HEK293T (cell line): ENCODE results near the gene VAV1.

Experiments
- CTCF ChIA-PET: fragments of 350-600 bp; formaldehyde crosslinking; extraction: SDS; loops from one replicate; lab custom pipeline; 2021; ENCODE audit warnings: antibody characterized with exemption, inconsistent platforms; lab: Yijun Ruan, JAX
- POLR2A ChIA-PET: fragments of 350-600 bp; formaldehyde crosslinking; extraction: SDS; loops from one replicate; lab custom pipeline; 2020; ENCODE audit warnings: antibody characterized with exemption, inconsistent platforms; lab: Yijun Ruan, JAX
- DNase-seq: peaks from one replicate; pipeline ENCODE4 v3.0.0; 2012; ENCODE audit warnings: mixed read lengths; ENCODE audit errors: extremely low spot score
- ARNT ChIP-seq: fragments of 450-650 bp; IDR thresholded peaks from 2 replicates; pipeline ENCODE4 v1.6.1; 2017; ENCODE audit warnings: mild to moderate bottlenecking
- BHLHE40 ChIP-seq: fragments of 450-650 bp; IDR thresholded peaks from 2 replicates; pipeline ENCODE4 v1.6.1; 2016; ENCODE audit warnings: mild to moderate bottlenecking, moderate library complexity, borderline replicate concordance
- CTBP1 ChIP-seq: fragments of 450-650 bp; IDR thresholded peaks from 2 replicates; pipeline ENCODE4 v1.6.1; 2016; ENCODE audit warnings: borderline replicate concordance
- ELF4 ChIP-seq: fragments of 450-650 bp; IDR thresholded peaks from 2 replicates; pipeline ENCODE4 v1.6.1; 2017; ENCODE audit warnings: antibody characterized with exemption
- FOXA1 ChIP-seq: fragments of 450-650 bp; IDR thresholded peaks from 2 replicates; pipeline ENCODE4 v1.6.1; 2016; ENCODE audit warnings: mild to moderate bottlenecking
- FOXK2 ChIP-seq: fragments of 450-650 bp; IDR thresholded peaks from 2 replicates; pipeline ENCODE4 v1.6.1; 2016; ENCODE audit warnings: mild to moderate bottlenecking
- FOXM1 ChIP-seq: fragments of 450-650 bp; IDR thresholded peaks from 2 replicates; pipeline ENCODE4 v1.6.1; 2017; ENCODE audit warnings: mild to moderate bottlenecking, borderline replicate concordance
- HDGF ChIP-seq: fragments of 450-650 bp; IDR thresholded peaks from 2 replicates; pipeline ENCODE4 v1.6.1; 2017; ENCODE audit warnings: antibody characterized with exemption, borderline replicate concordance
- L3MBTL2 ChIP-seq: fragments of 450-650 bp; conservative IDR thresholded peaks from 2 replicates; pipeline ENCODE4 v1.6.1; 2016; ENCODE audit warnings: mild to moderate bottlenecking
- LEF1 ChIP-seq: fragments of 450-650 bp; IDR thresholded peaks from 2 replicates; pipeline ENCODE4 v1.6.1; 2017; ENCODE audit warnings: mild to moderate bottlenecking, borderline replicate concordance
- NFRKB ChIP-seq: fragments of 450-650 bp; IDR thresholded peaks from 2 replicates; pipeline ENCODE4 v1.6.1; 2016; ENCODE audit warnings: mild to moderate bottlenecking, moderate library complexity
- SP1 ChIP-seq: fragments of 450-650 bp; IDR thresholded peaks from 2 replicates; pipeline ENCODE4 v1.6.1; 2017
- SUZ12 ChIP-seq: fragments of 450-650 bp; IDR thresholded peaks from 2 replicates; pipeline ENCODE4 v1.6.1; 2016; ENCODE audit warnings: mild to moderate bottlenecking
- TARDBP ChIP-seq: fragments of 450-650 bp; IDR thresholded peaks from 2 replicates; pipeline ENCODE4 v1.6.1; 2016
- ZNF384 ChIP-seq: fragments of 450-650 bp; IDR thresholded peaks from 2 replicates; pipeline ENCODE4 v1.6.1; 2016
- TF ChIP-seq, protein P1 (sequence below): fragments of 450-650 bp; IDR thresholded peaks from 2 replicates; pipeline ENCODE4 v1.6.1; 2016

VAV1 gene

DNA sequence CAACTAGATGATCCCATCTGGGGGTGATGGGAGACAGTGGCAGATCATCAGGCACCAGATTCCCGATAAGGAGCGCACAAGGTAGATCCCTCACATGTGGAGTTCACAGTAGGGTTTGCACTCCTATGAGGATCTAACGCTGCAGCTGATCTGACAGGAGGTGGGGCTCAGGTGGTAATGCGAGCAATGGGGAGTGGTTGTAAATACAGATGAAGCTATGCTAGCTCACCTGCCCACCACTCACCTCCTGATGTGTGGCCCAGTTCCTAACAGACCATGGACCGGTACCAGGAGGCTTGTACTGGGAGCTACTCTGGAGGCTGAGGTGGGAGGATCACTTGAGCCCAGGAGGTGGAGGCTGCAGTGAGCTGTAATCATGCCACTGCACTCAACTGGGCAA lies 34.8 kb downstream of the VAV1 start:
- ChIA-PET POLR2A (no interaction called here), CTCF (no interaction called here)
- DNase-seq = no peak
- no peak for TF ChIP-seq SUZ12
- no peak for TF ChIP-seq ELF4
- TF ChIP-seq, protein P1, sequence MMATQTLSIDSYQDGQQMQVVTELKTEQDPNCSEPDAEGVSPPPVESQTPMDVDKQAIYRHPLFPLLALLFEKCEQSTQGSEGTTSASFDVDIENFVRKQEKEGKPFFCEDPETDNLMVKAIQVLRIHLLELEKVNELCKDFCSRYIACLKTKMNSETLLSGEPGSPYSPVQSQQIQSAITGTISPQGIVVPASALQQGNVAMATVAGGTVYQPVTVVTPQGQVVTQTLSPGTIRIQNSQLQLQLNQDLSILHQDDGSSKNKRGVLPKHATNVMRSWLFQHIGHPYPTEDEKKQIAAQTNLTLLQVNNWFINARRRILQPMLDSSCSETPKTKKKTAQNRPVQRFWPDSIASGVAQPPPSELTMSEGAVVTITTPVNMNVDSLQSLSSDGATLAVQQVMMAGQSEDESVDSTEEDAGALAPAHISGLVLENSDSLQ = no peak

GRCh38 chr19:6808494-6808893 lies 36.0 kb downstream of the VAV1 start:
- CTCF ChIA-PET = no interaction called here

GRCh38 chr19:6809262-6809661 lies 36.8 kb downstream of the VAV1 start:
- DNase-seq = no peak
- POLR2A ChIA-PET = no interaction called here
- no peak for TF ChIP-seq CTBP1
- TF ChIP-seq, protein P1 = no peak
- TF ChIP-seq BHLHE40 = no peak
- TF ChIP-seq ARNT = no peak
- no peak for TF ChIP-seq NFRKB
- no peak for TF ChIP-seq FOXM1
- TF ChIP-seq FOXK2 = no peak
- TF ChIP-seq L3MBTL2 = no peak
- no peak for TF ChIP-seq SUZ12
- TF ChIP-seq SP1 = no peak
- TF ChIP-seq FOXA1 = no peak
- TF ChIP-seq ELF4 = no peak
- TF ChIP-seq ZNF384 = no peak
- TF ChIP-seq HDGF = no peak
- CTCF ChIA-PET = no interaction called here

More at GRCh38 chr19:6808494-6808893, 36.0 kb downstream of the VAV1 start:
- no peak for TF ChIP-seq ELF4
- no peak for TF ChIP-seq TARDBP
- TF ChIP-seq ZNF384 = no peak
- TF ChIP-seq SP1 = no peak
- no peak for TF ChIP-seq FOXM1
- no peak for TF ChIP-seq BHLHE40
- no peak for TF ChIP-seq SUZ12
- no peak for TF ChIP-seq FOXA1
- TF ChIP-seq NFRKB = no peak
- TF ChIP-seq CTBP1 = no peak
- no peak for DNase-seq
- POLR2A ChIA-PET = no interaction called here

DNA sequence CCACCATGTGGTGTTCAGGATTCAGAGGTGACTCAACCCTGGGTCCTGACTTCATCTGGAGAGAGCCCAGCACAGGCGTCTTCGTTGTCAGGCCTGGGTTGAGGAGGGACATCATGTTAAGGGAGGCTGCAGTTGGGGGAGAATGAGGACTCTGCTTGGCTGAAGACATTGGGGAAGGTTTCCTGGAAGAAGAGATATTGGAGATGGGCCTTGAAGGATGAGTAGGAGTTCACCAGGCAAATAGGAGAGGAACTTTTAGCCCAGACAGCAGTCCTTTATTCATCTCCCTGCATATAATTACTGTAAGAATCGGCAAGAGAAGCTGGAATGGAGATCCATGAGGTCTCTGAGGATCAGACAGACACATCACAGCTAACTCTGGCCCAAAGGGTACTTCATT lies 38.9 kb downstream of the VAV1 start:
- ChIA-PET POLR2A (no interaction called here), CTCF (no interaction called here)
- TF ChIP-seq FOXM1 = no peak
- no peak for TF ChIP-seq ARNT
- no peak for TF ChIP-seq ZNF384
- TF ChIP-seq BHLHE40 = no peak
- TF ChIP-seq TARDBP = no peak
- DNase-seq = no peak

- CTCF ChIA-PET = no interaction called here
- peak; percentile 37; the same call in 1 of the 2 replicates for TF ChIP-seq L3MBTL2
- TF ChIP-seq NFRKB = no peak
- POLR2A ChIA-PET = no interaction called here
- peak; percentile 61 for DNase-seq
Measured at GRCh38 chr19:6811906-6812305, 39.4 kb downstream of the VAV1 start.

DNA sequence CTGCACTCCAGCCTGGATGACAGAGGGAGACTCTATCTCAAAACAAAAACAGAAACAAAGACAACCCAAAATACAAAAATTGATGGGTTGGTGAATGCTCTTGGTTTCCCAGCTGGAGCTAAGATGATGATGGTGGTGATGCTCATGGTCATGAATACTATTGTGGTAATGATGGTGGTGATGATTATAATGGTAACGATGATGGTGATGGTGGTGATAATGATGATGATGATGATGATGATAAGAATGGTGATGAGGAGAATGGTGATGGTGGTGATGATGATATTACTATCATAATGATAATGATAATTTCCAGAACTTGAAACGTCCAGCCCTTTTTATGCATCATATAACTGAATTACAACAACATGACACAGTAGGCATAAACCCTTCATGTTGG lies 40.1 kb downstream of the VAV1 start:
- TF ChIP-seq FOXK2 = no peak
- no peak for TF ChIP-seq TARDBP
- no peak for TF ChIP-seq SP1
- TF ChIP-seq HDGF = no peak
- TF ChIP-seq NFRKB = no peak
- no peak for TF ChIP-seq BHLHE40
- TF ChIP-seq FOXA1 = no peak
- TF ChIP-seq, protein P1 = no peak
- TF ChIP-seq FOXM1 = no peak
- TF ChIP-seq ZNF384 = no peak
- no peak for TF ChIP-seq SUZ12
- TF ChIP-seq CTBP1 = no peak
- TF ChIP-seq L3MBTL2 = no peak
- TF ChIP-seq ARNT = no peak
- TF ChIP-seq LEF1 = no peak
- no peak for DNase-seq
- POLR2A ChIA-PET = interaction anchor here (0.6 kb wide), 1 partner anchor 12 kb away, joined by 5 read pairs; no protein-coding TSS in a partner anchor
- CTCF ChIA-PET = no interaction called here

DNA sequence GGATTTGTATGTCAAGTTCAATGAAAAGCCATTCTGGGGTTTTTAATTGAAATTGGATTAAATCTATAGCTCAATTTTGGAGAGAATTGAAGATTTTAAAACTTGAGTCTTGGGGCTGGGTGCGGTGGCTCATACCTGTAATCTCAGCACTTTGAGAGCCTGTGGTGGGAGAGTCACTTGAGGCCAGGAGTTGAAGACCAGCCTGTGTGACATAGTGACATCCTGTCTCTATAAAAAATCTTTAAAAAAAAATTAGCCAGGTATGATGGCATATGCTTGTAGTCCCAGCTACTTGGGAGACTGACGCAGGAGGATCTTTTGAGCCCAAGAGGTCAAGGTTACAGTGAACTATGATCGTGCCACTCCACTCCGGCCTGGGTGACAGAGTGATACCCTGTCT lies 41.2 kb downstream of the VAV1 start:
- TF ChIP-seq LEF1 = no peak
- no peak for TF ChIP-seq ARNT
- TF ChIP-seq TARDBP = no peak
- TF ChIP-seq BHLHE40 = no peak
- TF ChIP-seq SUZ12 = no peak
- no peak for TF ChIP-seq FOXA1
- DNase-seq = no peak
- ChIA-PET CTCF (no interaction called here), POLR2A (no interaction called here)
